ENCODE data around the gene MBNL2.

The MBNL2 gene

DNA sequence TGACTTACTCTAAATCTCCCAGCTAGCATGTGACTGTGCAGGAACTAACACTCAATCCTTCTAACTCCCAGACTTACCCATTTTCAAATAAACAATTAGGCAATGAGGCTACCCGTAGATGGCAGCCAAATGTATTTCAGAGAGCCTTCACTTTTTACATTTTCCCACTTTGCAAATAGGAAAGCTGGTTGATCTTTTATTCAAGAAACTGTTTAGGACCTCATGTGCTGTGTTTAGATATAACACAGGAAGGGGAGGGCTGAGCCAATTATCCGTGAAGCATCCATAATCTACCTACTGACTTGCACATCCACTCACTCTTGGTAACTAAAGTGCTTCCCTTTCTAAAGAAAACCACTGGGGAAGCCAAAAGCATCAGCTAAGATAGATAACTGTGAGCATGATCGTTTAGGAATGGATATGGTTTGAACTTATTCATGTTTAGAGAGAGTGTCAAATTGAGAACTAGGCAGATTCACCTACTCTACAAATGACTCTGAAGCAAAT lies 33.4 kb downstream of the MBNL2 start:
- no peak for DNase-seq

GRCh38 chr13:97256343-97256783 lies 34.2 kb downstream of the MBNL2 start:
- no peak for DNase-seq

GRCh38 chr13:97257228-97257755 lies 35.2 kb downstream of the MBNL2 start:
- DNase-seq = no peak

- DNase-seq = no peak
These were observed 36.0 kb downstream of the MBNL2 start for GRCh38 chr13:97257800-97258799.

- DNase-seq = no peak
These were observed 36.7 kb downstream of the MBNL2 start for GRCh38 chr13:97258801-97259200.

DNA sequence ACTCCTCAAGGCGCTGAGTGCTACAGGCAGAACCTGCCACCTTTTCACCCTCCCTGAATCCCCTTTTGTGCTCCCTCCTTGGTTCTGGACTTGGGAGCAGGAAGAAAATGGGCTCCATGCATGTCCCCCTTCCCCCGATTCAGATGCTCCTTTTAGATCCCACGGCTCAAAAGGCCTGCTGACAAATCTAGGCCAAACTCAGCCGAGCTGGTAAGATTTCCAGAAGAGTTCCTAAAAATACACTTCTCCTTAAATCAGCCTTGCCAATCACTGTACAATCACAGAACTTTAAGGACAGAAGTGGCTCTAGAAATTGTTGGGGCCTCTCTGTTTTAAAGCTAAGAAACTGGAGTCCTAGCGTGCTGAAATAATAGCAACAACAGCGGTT lies 37.3 kb downstream of the MBNL2 start:
- DNase-seq = no peak

DNA sequence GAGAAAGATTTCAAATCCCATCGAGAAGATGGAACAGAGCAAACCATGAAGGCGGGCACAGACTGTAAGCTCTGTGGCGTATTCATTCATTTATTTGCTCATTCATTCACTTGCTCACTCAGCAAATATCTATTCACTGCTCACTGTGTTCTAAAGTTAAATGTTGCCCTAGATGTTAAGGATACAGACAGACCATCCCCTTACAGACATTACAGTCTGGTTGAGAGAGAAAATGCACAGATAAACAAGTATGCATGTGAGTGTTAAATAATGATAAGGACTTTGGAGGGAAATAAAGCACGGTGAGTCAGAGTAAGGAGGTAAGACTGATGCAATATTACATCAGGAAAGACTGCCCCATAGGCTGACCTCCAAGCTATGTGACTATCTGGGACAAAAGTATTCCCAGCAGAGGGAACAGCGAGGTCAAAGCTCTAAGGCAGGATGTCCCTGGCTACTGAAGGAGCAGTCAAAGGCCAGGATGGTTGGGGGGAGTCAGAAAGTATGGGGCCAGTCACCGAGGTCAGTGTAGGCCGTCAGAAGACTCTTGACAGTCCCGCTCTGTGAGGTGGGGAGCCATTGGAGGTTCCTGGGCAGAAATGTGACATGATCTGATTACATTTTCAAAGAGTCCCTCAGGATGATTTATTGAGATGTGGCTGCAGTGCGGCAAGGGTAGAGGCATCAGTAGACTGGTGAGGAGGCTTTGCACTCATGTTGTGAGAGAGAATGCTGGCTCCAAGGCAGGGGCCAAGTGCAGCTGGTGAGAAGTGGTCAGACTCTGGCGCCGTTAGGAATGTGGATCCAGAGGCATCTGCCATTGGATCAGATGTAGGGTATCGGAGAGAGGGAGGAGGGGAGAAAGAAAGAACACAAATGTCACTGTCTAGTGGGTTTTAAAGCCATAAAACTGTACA lies 37.9 kb downstream of the MBNL2 start:
- DNase-seq = no peak

DNA sequence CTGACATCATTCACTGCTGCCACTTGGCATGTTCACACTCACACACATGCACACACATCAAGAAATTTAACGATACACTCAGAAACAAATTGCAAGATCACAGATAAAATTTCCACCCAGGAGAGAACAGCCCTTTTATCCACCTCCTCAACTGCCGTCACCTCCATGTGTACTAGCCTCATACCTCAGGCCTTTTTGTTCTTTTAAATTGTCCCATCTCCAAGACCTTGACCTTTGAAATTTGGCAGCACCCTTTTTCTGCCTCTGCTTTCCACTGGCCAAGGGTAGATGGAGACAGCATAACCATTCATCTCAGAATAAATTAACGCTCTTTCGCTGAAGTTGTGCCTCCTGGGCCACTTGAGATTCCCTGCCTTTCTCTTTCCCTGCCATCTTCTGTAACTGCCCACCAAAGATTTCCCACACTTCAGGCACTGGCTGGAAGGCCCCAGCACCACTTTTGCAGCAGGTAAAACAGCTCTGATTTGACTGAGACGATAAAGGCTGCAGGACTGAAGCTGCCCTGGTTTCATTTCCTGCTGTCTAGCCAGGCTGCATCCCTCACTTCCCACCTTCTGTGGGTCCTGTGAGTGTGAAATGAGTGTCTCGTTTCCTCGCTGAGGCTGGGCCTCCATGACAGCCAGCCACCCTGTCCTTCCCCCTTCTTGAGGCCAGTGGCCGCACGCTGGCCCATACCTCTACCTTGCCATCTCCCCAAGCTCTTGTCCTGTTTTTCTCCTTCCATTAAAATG lies 39.3 kb downstream of the MBNL2 start:
- no peak for DNase-seq

GRCh38 chr13:97262058-97262457 lies 39.9 kb downstream of the MBNL2 start:
- no peak for DNase-seq

DNA sequence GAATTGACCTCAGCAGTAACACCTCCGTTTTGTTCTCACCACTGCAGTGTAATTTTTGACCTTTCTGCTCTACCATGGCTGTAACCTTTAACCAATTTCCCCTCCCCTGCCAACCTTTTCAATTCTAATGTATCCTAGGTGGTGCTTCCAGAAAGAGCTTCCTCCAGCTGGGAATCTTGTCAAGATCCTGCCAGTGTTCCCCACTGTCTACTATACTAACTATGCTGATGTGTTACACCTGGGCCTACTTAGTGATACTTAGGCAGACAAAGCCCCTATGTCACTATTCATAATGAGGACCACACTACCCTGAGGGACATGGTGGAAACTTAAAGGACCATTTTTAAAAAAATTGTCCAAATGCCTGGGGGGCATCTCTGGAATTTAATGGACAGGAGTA lies 41.0 kb downstream of the MBNL2 start:
- DNase-seq = no peak

DNA sequence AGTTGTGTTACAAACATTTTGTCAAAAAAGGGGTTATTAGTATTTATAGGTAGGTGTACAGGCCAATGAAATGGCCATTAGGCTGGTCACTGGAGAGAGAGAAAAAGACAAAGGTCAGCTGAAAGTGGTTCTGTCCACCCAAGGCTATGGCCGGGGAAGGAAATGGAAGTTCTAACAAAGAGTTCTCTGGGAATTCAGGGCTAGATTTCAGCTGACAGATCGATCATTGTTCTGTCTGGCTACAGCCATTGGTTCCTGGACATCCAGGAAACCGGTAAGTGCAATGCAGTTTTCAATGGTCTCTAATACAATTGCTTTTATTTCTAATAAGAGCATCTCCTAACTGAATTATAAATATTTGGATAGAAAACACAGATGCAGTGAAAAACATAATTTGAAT lies 42.5 kb downstream of the MBNL2 start:
- DNase-seq = no peak

DNA sequence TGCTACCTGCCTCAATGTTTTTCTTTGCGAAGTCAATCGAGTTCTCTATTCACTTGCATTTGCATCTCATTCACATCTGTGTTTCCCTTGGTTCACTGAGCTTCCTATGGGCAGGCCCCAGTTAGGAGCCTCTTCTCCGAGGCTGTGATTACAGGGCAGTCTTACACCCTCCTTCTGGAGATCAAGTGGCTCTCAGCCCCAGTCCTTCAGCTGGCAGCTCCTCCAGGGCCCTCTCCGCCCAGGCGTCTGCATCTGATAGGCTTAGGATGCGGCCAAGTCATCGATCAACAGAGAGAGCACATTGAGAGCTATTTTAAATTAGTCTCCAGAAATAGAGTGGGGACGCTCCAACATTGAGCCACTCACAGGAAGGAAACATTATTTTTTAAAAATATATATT lies 44.2 kb downstream of the MBNL2 start:
- no peak for DNase-seq

DNA sequence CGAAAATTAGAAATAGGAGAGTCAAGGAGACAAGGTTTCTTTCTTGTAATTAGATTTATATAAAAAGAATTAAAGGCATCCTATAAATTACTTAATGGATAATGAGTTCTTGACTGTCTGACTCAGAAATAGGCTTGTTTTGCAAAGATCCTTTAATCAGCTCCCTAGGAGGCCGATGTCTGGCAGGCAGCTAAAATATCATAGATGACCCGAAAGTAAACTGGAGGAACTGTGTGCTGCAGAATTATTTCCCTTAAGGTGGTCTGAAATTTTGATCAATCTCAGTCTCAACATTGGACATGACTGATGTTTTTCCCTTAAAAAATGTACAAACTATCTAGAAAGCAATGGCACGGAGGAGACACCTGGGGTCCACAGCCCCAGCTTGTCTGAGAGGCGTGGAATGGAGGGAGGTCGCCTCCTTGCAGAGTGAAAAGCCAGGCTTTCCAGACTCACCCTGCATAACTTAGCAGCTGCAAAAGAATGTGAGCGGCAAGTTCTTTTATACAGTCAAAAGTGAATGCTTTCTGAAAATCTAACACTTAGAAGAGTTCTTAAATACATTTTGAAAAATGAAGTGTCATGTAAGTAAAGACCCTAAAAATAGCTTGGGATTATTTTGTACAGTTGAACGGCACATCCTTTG lies 44.8 kb downstream of the MBNL2 start:
- no peak for DNase-seq

DNA sequence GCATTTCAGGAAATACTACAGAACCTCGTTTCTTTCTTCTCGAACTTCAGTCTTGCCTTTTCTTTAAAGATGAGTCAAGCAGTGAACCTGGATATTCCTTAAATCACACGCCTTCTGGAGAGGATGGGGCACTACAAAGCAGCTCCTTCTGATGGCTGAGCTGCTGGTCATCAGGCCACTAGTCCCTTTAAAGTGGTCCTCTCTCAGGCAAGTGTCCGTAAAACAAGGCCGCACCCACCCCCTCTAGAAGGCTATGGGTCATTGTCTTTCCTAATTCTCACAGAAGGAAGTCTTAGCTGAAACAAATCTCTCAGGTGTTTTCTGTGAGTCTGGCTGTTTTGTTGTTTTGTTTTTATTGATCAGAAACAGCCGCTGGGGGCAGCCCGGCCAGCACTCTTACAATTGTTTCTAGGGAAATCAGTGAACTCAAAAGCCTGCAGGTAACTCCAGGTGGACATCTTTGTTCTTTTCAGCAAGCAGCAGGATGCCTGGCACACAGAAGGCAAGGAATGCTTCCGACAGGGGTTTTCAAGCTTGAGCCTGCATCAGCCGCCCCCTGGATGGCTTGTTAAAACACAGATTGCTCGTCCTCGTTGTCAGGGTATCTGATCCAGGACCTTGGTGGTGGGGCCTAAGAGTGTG lies 45.4 kb downstream of the MBNL2 start:
- DNase-seq = no peak

DNA sequence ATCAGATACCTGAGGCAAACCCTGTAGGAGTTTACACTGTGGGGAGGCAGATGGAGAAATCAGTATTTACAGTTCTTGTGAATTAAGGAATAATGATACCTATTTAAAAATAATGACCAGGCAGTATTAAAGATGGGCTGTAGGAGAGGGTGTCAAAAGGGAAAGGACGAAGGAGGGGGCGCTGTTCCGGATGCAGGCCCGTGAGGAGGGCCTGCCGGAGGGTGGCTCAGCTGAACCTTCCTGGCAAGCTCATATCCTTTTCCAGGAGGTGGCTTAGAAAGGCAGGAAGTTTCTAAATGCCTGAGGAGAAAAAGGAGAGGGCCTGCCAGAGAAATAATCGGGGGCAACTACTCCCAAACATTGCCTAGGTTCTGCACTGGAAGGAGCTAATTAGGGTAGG lies 46.6 kb downstream of the MBNL2 start:
- no peak for DNase-seq

DNA sequence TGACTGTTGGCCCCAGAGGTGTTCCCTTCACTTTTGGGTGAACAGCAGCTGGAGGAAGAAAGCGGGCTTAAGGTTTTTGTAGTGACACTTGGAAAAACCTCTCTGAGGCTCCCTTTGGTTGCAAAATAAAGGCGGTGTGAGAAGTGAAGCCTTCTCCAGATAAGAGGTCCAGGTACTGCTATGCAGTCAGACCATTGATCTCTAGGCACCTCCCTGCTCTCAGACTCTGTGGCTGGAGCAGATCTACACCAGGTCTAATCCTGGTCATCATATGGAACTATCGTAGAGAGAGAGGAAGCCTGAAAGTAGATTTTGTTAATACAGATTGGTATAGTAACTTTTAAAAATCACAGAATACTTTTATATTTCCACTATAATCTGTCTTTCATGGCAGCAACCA lies 47.5 kb downstream of the MBNL2 start:
- DNase-seq = no peak

GRCh38 chr13:97272526-97272925 lies 50.4 kb downstream of the MBNL2 start:
- DNase-seq = no peak

DNA sequence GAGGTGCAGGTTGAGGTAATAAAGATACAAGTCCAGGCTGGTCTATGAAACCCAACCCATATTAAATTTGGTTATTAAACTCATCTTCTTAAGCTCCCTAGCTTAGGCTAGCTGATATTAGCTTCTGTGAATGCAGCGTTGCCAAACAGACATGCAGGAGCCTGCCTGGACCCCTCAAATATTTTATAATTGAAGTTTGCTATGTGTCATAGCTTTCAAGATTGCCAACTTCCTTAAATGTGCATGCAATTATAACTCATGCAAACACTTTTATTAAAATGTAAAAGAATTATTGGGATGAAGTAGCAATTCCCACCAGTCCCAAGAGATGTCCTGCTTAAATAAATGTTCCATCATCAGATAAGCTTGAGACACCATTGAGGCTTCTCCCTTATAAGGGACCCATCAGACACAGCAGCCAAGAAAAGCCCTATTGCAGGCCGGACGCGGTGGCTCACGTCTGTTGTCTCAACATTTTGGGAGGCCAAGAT lies 51.3 kb downstream of the MBNL2 start:
- no peak for DNase-seq

GRCh38 chr13:97274829-97275649 lies 52.9 kb downstream of the MBNL2 start:
- DNase-seq = no peak
